Fibroblast of lung (primary cell): ENCODE measurements around the gene HRK. TPM values are rescaled to one million over a fixed set of nuclear protein-coding genes. Genes with fewer than 3 reads are reported as not detected.

Experiments
- DNase-seq, 2 donors: peaks; one replicate each; pipeline versions ENCODE4 v3.0.0 to v3.0.0-alpha.2; 2010; ENCODE audit warnings: low read depth in 2 of 2
- H2AFZ ChIP-seq: 2 replicates; pipeline ENCODE4 v1.5.1; 2012; ENCODE audit warnings: low read length, control low read depth, inconsistent platforms
- H3K27ac ChIP-seq: 2 replicates; pipeline ENCODE4 v1.5.1; 2011; ENCODE audit warnings: low read length, control low read depth; ENCODE audit not compliant: insufficient read depth
- H3K27me3 ChIP-seq: 2 replicates; pipeline ENCODE4 v1.5.1; 2011; ENCODE audit warnings: mild to moderate bottlenecking, low read length; ENCODE audit not compliant: control insufficient read depth, insufficient read depth
- H3K36me3 ChIP-seq: 2 replicates; pipeline ENCODE4 v1.5.1; 2011; ENCODE audit warnings: low read length; ENCODE audit not compliant: control insufficient read depth, insufficient read depth
- H3K4me1 ChIP-seq: 2 replicates; pipeline ENCODE4 v1.5.1; 2011; ENCODE audit warnings: low read length; ENCODE audit not compliant: control insufficient read depth, insufficient read depth; ENCODE audit errors: extremely low read depth
- H3K4me2 ChIP-seq: 2 replicates; pipeline ENCODE4 v1.5.1; 2011; ENCODE audit warnings: low read length, control low read depth; ENCODE audit not compliant: insufficient read depth; ENCODE audit errors: extremely low read depth
- H3K4me3 ChIP-seq, 4 experiments: fragments of 200-600 bp in 1 of 4; sonication (generic) in 1 of 4; replicated peaks in 1 of 4; 2 replicates each; pipeline ENCODE4 v1.5.1; 2011 to 2016; ENCODE audit warnings: low read length in 4 of 4, low read depth in 3 of 4, mild to moderate bottlenecking in 3 of 4, control low read depth in 2 of 4, inconsistent platforms in 1 of 4, mixed read lengths in 1 of 4; ENCODE audit not compliant: insufficient read depth in 1 of 4; ENCODE audit errors: control extremely low read depth in 1 of 4
- H3K79me2 ChIP-seq: 2 replicates; pipeline ENCODE4 v1.5.1; 2012; ENCODE audit warnings: mild to moderate bottlenecking, low read length, inconsistent platforms; ENCODE audit not compliant: control insufficient read depth, insufficient read depth
- H3K9ac ChIP-seq: 2 replicates; pipeline ENCODE4 v1.5.1; 2011; ENCODE audit warnings: mild to moderate bottlenecking, low read length, control low read depth; ENCODE audit not compliant: insufficient read depth
- H3K9me3 ChIP-seq: 2 replicates; pipeline ENCODE4 v1.5.1; 2012; ENCODE audit warnings: low read depth, low read length; ENCODE audit not compliant: control insufficient read depth, insufficient read depth
- H4K20me1 ChIP-seq: 2 replicates; pipeline ENCODE4 v1.5.1; 2011; ENCODE audit warnings: low read length; ENCODE audit not compliant: control insufficient read depth, insufficient read depth; ENCODE audit errors: extremely low read depth
- EZH2 ChIP-seq: IDR thresholded peaks from 2 replicates; pipeline ENCODE4 v1.5.1; 2012; ENCODE audit warnings: low read length, control low read depth, mild to moderate bottlenecking; ENCODE audit errors: missing control alignments
- polyA plus RNA-seq, 2 donors: library from polyadenylated mRNA; depleted of rRNA in 1 of 2; stranded (reverse) in 1 of 2; unstranded in 1 of 2; fragments of >200 nt; gene quantifications; 2 replicates each; pipeline ENCODE4 v1.2.1, GENCODE V29; 2011 to 2012; ENCODE audit warnings: missing spikeins in 1 of 2
- total RNA-seq: library from RNA; depleted of rRNA; stranded (reverse); fragments of >200 nt; gene quantifications from 2 replicates; pipeline ENCODE4 v1.2.1, GENCODE V29; 2014
- TF ChIP-seq, protein P1 (sequence below), 2 donors: IDR thresholded peaks in 1 of 2; conservative IDR thresholded peaks in 1 of 2; 1 replicate in 1 of 2; 2 replicates in 1 of 2; pipeline ENCODE4 v1.5.1; 2011 to 2012; ENCODE audit warnings: low read length in 2 of 2, control low read depth in 1 of 2, inconsistent platforms in 1 of 2, low read depth in 1 of 2, mild to moderate bottlenecking in 1 of 2

The HRK gene
- total and polyA plus RNA-seq, 2 donors (not counting 1 experiment from before 2014, with no cell fraction given): under 0.01 to 0.08 TPM

DNA sequence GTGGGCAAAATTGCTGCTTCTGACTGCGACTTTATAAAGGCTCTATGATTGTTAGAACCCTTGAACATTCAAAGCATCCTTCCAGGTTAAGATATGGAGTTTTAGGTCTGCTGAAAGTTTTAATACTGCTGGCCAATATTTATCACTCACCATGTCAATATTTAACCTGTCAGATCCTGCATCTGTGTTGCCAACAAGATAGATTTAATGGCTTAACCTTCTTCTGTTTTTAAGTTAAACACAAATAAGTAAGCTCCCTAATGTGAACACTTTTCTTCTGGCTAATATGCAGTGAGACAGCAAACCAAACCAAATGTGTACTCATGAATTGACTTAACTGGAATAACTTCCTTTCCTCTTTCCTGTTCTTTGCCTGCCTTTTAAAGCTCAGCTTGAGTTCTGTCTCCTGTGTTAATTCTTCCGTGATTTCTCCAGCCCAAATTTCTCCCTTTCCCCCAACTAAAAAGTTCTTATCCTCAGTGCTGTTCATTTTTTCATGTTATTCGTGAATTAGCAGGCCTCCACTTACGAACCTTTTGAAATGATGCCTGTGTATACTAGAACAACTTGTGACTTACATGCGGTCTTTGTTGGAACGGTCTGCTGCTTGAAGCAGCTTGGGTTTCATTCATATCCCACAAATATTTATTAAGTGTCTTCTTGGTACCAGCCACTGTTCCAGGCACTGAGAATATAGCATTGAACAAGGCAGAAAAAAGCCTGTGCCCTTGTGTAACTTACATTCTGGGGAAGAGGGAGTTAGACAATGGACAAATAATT, 38.7 kb upstream of the HRK start:
- H4K20me1 ChIP-seq: no peaks in the 10 kb centered on the region

GRCh38 chr12:116919247-116919661, 38.0 kb upstream of the HRK start:
- Histone ChIP-seq H3K9me3 (no peaks in the 10 kb centered on the region), H2AFZ (no peak overlapping the region), H3K4me1 (peaks cover 6% of the 10 kb centered on the region), H3K9ac (no peak overlapping the region), H3K36me3 (no peaks in the 10 kb centered on the region), H3K27me3 (no peaks in the 10 kb centered on the region), H3K4me2 (no peak overlapping the region), H4K20me1 (no peaks in the 10 kb centered on the region), H3K4me3 (no peak overlapping the region), H3K27ac (no peak overlapping the region), H3K79me2 (peaks cover 18% of the 10 kb centered on the region)
- TF ChIP-seq, protein P1, sequence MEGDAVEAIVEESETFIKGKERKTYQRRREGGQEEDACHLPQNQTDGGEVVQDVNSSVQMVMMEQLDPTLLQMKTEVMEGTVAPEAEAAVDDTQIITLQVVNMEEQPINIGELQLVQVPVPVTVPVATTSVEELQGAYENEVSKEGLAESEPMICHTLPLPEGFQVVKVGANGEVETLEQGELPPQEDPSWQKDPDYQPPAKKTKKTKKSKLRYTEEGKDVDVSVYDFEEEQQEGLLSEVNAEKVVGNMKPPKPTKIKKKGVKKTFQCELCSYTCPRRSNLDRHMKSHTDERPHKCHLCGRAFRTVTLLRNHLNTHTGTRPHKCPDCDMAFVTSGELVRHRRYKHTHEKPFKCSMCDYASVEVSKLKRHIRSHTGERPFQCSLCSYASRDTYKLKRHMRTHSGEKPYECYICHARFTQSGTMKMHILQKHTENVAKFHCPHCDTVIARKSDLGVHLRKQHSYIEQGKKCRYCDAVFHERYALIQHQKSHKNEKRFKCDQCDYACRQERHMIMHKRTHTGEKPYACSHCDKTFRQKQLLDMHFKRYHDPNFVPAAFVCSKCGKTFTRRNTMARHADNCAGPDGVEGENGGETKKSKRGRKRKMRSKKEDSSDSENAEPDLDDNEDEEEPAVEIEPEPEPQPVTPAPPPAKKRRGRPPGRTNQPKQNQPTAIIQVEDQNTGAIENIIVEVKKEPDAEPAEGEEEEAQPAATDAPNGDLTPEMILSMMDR (conservative IDR thresholded peaks at IDR 0.05 in 1 of 2, IDR thresholded peaks at IDR 0.05 in 1 of 2; ENCODE audit: low read depth in 1 of 2, low read length in 2 of 2): no peak
- TF ChIP-seq EZH2: no peak
- no peak for DNase-seq

More for the DNA sequence above, 38.7 kb upstream of the HRK start:
- Histone ChIP-seq H3K9me3 (no peaks in the 10 kb centered on the region), H3K27me3 (no peaks in the 10 kb centered on the region), H3K36me3 (no peaks in the 10 kb centered on the region), H3K4me2 (no peak overlapping the region), H3K4me3 (no peak overlapping the region), H3K27ac (no peak overlapping the region), H3K4me1 (peaks cover 8% of the 10 kb centered on the region), H3K9ac (no peak overlapping the region), H2AFZ (no peak overlapping the region), H3K79me2 (peaks cover 20% of the 10 kb centered on the region)
- DNase-seq: no peak
- TF ChIP-seq EZH2: no peak
- TF ChIP-seq, protein P1 (conservative IDR thresholded peaks at IDR 0.05 in 1 of 2, IDR thresholded peaks at IDR 0.05 in 1 of 2; ENCODE audit: low read depth in 1 of 2, low read length in 2 of 2): no peak

DNA sequence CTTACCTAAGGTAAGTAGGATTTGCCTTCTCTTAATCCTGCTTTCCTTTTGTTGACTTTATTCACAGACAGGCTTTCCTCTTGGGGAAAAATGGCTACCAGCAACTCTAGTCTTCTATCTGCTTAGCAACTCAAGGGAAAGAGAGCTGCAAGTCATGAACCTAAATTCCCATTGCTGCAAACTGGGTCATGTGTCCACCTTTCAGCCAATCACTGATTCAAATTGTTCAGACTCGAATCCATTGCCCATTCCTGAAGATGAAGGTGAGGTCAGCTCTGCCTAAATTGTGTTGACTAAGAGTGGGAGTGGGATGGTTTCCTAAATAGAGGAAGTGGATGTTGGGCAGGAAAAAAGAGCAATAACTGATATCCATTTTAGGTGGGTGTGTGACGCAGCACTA, 37.2 kb upstream of the HRK start:
- Histone ChIP-seq H4K20me1 (no peaks in the 10 kb centered on the region), H3K36me3 (no peaks in the 10 kb centered on the region), H3K4me2 (no peak overlapping the region), H3K4me1 (peaks cover 6% of the 10 kb centered on the region), H2AFZ (no peak overlapping the region), H3K4me3 (no peak overlapping the region), H3K9me3 (no peaks in the 10 kb centered on the region), H3K27ac (no peak overlapping the region), H3K9ac (no peak overlapping the region), H3K79me2 (peaks cover 22% of the 10 kb centered on the region), H3K27me3 (no peaks in the 10 kb centered on the region)
- no peak for DNase-seq
- TF ChIP-seq EZH2: no peak
- TF ChIP-seq, protein P1 (conservative IDR thresholded peaks at IDR 0.05 in 1 of 2, IDR thresholded peaks at IDR 0.05 in 1 of 2; ENCODE audit: low read depth in 1 of 2, low read length in 2 of 2): no peak
